GM18517 (cell line): Measurements from ENCODE around the gene GMIP.

Experiments
- ATAC-seq: cut with Tn5 transposase; IDR thresholded peaks from one replicate; pipeline ENCODE4 v1.9.1; 2021; ENCODE audit warnings: mild to moderate bottlenecking, moderate library complexity; ENCODE audit not compliant: unreplicated experiment

GMIP gene

DNA sequence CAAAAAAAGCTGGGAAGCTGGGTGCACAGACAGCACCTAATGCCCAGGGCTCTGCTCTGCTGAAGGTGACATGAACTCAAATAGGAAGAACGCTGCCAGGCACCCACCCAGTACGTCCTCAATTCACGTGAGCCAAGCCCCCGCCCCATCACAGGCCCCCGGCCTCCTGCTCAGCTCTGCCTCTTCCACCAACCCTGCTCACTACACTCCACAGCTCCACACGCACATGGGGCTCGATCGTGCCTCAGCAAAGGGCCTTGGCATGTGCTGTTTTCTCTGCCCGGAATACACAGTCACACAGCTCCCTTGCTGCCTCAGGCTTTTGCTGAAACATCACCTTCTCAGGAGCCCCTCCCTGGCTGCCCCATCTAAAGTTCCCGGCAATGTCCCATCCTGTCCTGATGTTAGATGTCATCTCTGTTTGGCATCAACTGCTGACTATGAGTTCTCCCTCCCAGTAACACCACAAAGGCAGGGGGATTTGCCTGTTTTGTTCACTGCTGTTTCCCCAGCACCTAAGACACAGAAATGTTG lies 17.8 kb upstream of the GMIP start:
- no peak for ATAC-seq

DNA sequence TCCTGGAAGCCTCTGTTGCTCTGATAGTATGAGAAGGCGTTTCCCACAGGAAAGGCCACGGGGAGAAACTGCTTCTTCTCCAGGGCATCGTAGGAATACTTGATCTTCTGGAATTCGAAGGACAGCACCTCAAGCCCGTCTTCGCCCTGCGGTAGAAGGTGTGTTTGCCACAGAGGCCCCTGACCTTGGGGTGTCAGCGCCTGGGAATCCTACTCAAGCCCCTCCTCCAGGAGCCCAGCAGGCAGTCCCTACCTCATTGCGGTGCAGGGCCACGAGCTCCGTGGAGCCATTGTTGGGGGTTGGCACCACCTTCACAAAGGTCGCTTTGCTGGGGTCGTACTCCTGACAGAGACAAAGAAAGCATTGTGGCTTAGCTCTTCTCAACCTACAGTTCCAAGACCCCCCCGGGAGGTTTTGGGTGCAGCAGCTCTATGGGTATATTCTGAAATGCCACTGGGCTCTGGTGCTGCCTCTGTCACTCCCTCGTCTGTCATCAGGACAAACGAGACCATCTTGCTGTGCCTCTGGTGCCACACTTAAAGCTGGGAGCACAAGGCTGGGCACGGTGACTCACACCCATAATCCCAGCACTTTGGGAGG lies 16.3 kb upstream of the GMIP start:
- ATAC-seq, result no peak

DNA sequence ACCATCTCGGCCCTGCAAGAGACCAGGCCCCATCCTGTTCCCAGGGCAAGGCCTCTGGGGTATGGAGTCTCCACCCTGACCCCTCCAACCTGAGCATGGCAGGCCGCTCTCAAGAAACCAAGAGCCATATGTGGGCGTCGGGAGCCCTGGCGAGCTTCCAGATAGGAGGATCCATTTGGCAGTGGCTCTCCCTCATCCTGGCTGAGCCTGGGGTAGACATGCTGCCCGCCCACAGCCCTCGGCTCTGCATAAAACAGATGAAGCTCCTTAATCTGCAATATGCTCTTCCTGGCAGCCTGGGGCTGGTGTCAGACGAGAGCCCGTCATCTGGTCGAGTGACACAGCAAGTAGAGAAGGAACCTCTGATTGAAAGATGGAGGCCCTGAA lies 13.9 kb upstream of the GMIP start:
- no peak for ATAC-seq

DNA sequence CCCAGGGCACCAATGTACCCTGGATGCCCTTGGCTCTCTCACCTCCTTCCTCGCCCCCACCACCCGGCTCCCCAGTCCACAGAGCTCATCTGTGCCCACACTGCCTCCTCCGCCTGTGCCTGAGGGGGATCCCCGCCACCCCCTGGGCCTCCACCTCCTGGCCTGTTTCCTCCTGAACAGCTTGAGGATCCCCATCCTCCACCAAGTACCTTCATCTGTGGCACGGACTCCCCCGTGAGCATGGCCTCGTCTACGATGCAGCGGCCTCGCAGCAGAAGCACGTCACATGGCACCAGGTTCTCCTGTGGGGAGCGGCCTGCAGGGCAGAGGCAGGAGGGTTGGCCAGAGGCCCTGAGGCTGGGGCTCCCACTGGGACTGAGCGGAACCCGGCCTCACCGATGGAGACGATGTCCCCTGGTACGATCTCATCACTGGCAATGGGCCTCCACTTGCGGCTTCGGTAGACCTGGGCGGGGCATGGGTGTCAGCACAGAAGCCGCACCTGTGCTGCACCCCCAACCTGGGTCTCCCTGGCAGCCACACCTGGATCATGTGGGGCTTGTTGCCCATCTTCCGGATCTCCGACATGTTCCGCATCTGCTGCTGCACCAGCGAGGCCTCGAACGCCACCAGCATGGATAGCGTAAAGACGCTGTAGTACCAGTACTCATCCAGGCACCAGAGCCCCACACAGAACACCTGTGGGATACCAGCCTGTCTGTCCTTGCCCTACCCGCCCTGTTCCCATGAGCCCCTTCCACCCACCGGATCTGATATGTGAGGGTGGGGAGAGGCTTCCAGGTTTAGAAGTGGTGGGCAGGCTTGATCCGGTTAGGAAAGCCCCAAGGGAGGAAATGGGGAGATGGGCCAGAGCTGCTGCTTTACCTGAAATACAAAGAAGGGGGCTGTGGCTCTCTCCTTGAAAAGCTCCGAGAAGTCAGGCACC lies 13.3 kb upstream of the GMIP start:
- no peak for ATAC-seq

DNA sequence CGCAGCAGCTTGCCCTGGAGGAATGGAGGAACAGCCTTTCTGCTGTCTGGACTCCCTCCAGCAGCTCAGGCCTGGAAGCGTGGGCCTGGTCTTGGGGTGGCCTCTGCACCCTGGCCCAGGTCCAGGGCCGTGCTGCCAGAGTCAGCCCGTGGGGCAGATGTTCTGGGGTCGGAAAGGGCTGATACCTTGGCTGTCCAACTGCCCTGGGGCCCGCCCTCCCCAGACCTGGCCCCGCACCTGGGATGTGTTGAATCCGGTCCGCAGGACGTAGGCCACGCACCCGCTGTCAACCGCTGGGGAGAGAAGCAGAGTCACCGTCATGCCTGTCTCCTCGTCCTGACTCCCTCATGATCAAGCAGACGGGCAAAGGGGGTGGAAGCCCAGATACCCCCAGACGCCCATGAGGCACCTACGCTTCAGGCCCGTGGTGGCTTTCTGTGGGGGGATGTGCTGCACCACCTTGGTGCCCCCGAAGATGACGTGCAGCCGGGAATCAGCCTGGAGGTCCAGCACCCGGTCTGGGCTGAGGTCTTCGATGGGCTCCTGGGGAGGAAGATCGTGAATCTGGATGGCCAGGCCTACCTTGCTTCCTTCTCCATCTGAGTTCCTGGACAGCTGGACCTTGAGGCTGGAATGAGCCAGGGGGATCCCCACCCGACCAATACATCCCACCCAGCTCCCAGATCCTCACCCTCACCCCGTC lies 12.3 kb upstream of the GMIP start:
- no peak for ATAC-seq

DNA sequence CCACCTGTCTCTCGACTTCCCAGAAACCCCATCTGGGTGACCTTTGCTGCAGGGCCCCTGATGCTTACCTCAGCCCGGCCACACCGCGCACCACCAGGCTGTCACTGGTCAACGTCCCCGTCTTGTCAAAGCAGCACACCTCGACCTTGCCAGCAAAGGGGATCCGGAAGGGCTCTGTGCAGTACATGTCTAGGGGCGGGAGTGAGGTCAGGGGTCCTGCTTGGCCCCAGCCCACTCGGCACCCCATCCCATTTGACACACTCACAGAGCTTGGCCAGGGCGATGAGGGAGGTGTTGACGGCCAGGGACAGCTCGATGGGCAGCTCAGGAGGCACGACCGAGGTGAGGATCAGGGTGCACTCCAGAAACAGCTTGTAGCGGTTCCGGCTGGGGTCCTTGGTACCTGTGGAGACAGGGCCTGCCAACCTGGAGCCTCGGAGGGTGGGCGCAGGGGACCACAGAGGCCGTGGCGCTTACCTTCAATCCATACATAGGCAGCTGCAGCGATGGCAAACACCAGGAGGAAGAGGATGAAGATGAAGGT lies 11.7 kb upstream of the GMIP start:
- no peak for ATAC-seq

DNA sequence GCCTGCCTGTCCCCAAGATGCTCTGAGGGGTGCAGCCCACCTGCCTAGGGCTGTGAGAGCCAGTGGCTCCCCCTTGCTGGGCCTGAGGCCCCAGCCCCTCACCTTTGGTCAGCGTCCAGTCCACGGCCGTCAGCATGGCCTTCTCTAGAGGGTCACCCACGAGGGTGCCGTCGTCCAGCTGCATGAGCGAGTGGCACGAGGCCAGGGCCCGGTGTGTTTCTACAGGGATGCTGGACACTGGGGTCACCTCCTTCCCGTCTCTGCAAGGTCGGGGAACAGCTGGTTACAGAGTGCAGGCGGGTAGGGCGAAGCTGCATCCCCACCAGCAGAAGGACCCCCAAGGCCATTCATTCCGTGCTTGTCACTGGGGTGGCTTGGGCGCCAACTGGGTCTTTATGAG lies 11.0 kb upstream of the GMIP start:
- no peak for ATAC-seq

DNA sequence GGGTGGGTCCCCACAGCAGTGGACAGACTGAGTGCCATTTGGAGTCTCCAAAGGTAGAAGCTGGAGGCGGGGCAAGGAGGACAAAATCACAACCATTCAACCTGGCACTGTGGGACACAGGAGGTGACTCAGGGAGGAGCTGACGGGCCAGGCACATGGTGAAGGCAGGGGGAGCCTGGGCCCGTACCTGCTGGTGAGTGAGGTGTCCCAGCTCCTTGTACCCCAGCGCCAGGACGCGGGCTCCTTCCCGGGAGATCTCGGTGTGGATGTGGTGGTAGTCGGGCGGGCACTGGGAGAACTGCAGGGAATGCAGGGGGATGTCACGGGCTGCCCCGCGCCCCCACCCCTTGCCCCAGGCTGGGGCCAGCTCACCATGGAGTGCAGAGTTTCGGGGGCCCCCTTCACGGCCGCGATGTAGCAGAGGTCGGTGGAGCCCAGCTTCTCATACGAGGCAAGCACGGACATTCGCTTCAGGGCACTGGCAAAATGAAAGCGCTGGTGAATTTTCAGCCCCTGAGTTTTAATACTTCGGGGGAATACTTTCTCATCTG lies 10.2 kb upstream of the GMIP start:
- ATAC-seq, result no peak

DNA sequence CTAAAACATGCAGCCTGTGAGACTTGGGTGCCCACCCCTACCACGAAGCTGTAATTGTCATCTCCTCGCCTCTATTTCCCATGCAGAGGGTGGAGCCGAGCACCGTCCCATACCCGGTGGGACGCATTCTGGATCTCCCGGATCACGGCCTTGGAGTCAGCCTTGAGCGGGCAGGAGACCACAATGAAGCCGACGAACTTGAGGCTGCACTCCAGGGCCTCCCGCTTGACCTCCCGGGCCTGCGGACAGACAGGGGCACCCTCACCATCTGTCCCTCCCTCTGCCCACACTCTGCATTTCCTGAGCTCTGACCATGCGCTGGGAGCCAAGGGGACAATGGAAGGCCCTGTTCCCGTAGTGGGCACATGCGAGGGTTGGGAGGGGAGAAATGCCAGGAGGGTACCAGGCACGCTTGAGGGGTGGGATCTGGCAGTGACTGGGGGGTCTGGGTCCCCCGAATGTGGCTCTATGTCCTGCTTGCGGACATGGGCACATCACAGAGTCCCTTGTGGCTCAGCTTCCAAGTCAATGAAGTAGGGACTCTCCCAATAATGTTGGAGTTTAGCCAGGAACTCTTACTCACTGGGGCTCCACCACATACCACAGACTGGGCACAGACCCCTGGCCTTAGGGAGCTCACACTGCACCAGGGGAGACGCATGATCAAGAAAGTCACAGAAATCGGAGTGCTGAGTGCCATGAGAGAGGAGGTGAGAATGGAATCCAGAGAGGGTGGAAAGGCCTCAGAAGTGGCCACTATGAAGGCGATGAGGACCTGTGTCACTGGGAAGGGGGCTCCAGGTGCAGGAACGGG lies 9.2 kb upstream of the GMIP start:
- no peak for ATAC-seq

DNA sequence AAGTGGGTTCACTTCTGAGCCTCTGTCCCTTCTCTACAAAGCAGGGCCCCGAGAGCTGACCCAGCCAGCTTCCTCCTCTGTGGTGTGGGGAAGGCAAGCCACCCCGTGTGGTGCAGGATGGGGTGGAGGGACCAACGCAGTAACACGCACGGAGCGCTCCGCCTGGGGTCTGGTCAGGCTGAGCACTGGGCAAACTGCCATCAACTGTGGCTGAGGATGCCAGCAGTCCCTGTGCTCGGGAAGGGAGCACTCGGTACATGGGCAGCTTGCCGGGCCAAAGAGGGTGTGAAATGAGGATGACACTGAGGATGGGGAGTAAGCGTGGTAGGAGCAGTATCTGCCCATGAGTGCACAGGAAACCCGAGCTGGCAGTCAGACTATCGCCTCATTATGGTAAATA lies 7.6 kb upstream of the GMIP start:
- ATAC-seq, result no peak

DNA sequence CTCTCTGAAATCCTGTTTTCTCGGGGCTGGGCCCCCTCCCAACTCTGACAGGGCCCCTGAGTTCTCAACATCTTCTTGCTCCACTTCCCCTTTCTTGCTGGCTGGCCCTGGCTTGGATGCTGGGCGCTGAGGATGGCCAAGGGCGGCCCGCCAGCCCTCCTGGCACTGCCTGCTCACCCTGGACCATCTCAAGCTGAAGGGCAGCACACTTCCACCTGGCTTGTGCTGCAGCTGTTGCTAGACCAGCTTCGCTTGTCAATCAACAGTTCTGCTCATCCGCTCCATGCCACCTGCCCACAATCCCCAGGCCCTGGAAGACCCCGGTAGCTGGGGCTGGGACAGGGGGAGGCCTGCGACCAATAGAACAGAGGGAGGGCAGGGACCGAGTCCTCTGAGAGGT lies 6.9 kb upstream of the GMIP start:
- no peak for ATAC-seq

DNA sequence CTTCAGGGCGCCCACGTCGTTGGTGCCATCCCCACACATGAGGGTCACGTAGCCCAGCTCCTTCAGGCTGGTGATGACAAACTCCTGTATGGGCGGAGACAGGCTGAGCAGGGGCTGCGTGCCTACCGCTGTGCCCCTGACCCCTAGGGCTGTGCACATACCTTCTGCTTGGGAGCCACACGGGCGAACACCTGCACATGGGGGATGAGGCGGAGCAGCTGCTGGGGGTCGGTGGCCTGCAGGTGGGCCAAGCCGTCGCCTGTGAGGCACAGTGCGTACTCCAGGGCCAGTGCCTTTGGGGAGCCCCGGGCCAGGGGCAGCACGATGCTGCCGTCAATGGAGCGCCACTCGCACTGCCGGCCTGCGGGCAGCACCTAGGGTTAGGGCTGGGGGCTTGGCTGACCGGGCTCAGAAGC lies 6.1 kb upstream of the GMIP start:
- no peak for ATAC-seq

DNA sequence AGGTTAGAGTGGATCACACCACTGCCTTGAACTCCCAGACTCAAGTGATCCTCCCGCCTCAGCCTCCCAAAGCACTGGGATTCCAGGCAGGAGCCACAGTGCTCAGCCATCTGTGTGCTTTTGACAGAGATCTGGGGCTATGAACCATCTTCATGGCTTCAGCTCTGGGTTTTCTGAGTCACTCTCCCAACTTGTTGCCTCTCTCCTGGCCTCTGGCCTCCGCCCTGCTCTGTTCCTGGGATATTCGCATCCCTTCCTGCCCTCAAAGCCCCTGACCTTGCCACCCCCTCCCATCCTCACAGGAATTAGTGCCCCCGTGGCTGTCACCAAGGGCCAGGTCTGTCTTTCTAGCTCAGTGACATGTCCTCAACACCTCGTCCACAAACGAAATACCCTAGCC lies 5.7 kb upstream of the GMIP start:
- ATAC-seq, result no peak

DNA sequence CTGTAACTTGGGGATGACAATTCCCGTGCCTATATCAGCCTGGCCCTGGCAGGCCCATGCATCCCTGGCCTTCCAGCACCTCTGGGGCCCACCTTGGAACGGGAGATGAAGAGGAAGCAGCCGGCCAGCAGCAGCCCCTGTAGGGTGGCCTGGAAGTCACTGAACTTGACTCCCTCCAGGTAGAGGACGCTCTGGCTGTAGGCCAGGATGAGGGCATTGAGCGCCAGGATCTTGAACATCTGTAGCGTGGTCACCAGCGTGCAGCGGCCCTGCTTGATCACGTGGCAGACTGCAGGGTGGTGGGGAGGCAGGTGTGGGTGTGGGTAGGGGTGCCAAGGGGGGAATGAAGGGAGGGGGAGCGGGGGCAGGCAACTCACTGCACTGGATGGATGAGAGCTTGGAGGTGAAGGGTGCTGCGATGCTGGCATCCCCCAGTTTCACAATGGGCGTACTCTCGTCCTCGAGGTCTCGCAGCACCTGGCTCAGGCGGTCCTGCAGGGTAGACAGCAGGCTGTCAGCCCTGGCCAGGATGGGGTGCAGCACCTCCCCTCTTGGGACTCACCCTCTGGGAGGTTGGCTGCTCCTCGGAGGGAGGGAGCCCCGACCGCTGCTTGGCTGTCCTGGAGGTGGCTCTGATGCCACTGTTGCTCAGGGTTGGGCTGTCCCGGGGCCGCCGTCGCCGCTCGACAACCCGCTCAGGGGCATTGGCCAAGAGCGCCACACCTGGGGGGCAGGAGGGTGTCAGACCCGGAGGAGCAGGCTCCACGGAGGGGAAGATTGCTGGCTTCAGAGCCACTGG lies 3.8 kb upstream of the GMIP start:
- no peak for ATAC-seq

DNA sequence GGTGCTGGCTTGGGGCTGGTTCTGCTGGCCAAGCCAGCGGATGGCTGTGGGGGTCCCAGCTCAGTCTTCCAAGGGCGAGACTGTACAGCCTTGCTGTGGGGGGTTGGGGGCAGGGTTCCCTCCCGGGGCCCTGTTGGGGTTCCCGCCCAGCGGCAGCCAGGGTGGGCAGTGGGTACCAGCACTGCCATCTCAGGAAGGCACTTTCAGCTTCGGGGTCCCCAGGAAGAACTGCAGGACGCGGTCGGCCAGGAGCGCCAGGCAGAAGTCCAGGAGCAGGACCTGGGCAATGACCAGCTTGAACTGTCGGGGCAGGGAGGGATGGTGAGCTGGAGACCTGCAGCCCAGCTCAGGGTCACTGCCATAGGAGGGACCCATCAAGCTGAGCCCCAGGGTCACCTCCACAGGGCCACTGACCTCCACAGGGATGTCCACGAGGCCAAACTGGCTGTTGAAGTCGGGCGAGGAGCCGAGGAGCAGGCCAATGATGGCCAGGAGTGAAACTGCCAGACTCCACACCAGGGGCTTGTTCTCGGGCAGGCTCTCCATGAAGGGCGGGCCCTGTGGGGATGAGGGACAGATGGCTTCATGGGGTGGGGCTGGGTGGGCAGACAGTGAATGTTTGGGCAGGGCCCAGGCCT lies 1.9 kb upstream of the GMIP start:
- ATAC-seq, result no peak

DNA sequence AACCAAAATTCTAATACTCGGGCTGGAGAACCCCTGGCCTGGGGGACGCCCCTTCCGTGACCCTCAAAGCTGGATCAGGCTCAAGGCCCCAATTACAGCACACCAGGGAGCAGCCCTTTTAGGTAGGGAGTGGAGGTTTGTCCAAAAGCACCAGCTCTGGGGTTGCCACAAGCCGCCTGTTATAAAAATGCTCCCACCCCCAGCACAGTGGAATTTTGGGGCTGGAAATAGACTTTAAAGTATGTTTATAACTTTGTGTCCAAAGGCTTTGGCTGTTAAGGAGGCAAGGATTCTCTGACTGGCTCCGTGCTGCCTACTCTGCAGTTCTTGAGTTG lies 564 bp upstream of the GMIP start:
- no peak for ATAC-seq

DNA sequence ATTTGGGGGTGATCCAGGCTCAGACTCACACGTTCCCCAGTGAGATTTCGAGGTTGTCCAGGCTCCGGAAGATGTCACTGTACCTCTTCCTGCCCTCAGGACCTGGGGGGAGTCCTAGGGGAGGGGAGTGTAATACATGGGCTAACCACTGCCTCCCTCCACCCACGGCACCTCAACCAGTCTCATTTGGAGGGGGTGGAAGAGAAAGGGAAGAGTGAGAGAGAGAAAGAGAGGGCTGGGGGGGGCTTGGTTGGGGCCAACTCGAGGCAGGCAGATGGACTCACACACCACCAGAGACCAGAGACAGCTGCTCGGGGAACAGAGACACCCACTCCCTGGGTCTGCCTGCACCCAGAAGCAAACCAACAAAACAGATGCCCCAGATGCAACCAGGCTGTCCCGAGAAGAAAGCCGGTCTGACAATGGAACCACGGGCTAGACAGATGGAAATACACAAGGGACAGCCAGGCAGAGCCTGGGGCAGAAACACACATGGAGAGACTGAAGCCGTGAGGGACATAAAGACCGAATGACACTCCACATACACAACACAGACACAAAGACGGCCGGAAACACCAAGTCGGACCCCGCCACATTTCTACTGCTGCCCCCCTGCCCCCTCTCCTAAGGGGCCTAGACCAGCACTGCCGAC lies 825 bp downstream of the GMIP start:
- no peak for ATAC-seq

DNA sequence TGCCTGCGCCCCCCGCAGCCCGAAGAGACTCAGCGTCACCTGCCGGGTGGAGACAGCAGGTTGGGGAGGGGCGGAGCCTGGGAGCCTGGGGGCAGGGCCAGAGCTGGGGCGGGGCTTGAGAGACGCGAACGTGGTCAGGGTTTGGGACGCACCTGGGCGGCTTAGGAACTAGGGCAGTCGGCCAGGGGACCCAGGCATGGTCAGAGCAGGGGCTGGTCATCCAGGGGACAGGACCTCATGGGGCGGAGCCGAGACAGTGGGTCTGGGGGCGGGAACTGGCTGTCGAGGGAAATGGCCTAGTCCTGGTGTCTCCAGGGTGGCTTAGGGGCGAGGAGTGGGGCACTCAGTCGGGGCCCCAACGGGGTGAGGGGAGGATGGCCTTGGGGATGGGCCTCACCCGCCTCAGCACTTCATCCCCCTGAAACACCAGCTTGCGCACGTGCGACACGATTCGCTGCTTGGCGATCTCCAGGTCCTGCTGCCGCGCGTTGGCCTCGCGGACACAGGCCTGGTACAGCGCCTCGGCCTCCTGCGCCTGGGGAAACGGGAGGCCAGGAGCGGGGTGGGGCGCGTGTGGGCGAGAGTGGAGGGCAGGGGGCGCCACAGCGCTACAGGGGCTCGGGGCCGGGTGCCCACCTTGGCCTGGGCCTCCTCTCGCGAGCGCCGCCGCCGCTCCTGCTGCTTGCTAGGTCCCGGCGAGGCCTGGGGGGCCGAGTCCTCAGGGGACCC lies 5.8 kb downstream of the GMIP start:
- no peak for ATAC-seq
